ENCODE results near the gene DSTYK. TPM values are rescaled to one million over a fixed set of nuclear protein-coding genes. Genes with fewer than 3 reads are reported as not detected.

Gene DSTYK
- total RNA-seq, 1 donor from 2014 or later: 15.4 TPM

DNA sequence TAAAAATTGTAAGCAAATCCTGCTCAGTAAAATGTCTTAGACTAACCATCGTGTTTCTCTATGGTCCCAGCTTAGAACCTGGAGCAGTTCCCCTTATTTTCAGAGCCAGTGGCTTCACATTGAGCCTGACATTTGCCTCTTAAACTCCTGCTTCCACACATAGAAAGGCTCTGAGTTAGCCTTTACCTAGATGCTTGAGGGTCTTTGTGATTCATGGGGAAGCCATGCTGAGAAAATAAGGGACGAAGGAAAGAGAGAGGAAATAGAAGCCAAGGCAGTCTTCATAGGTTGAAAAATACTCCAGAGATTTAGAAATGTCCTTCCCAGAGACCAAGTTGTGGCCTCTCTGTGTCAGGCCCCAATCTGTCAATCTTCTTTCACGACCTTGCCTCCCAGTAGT is 73.6 kb downstream of the DSTYK start:
- H3K79me2 ChIP-seq (ENCODE audit: insufficient read depth, low read length): no peaks in the 10 kb centered on the region
- no peaks in the 10 kb centered on the region for H3K9me3 ChIP-seq (ENCODE audit: insufficient read depth, low read depth, low read length)
- FAIRE-seq (no peak), DNase-seq (ENCODE audit: low read depth) (no peak)
- H3K36me3 Mint-ChIP-seq (ENCODE audit: low read depth, unreplicated experiment): no peaks in the 10 kb centered on the region
- H3K4me3 Mint-ChIP-seq (ENCODE audit: unreplicated experiment): no peak overlapping the region
- no peaks in the 10 kb centered on the region for H4K20me1 ChIP-seq (ENCODE audit: insufficient read depth, low read length)
- H3K4me3 ChIP-seq (ENCODE audit: insufficient read depth, low read depth, low read length): no peak overlapping the region
- H3K4me1 Mint-ChIP-seq (ENCODE audit: low read depth, unreplicated experiment): no peaks in the 10 kb centered on the region
- H3K9ac ChIP-seq (ENCODE audit: low read length): no peak overlapping the region
- TF ChIP-seq, protein P1, sequence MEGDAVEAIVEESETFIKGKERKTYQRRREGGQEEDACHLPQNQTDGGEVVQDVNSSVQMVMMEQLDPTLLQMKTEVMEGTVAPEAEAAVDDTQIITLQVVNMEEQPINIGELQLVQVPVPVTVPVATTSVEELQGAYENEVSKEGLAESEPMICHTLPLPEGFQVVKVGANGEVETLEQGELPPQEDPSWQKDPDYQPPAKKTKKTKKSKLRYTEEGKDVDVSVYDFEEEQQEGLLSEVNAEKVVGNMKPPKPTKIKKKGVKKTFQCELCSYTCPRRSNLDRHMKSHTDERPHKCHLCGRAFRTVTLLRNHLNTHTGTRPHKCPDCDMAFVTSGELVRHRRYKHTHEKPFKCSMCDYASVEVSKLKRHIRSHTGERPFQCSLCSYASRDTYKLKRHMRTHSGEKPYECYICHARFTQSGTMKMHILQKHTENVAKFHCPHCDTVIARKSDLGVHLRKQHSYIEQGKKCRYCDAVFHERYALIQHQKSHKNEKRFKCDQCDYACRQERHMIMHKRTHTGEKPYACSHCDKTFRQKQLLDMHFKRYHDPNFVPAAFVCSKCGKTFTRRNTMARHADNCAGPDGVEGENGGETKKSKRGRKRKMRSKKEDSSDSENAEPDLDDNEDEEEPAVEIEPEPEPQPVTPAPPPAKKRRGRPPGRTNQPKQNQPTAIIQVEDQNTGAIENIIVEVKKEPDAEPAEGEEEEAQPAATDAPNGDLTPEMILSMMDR (IDR thresholded peaks at IDR 0.05; ENCODE audit: insufficient read depth, low read depth, low read length): no peak
- TF ChIP-seq EZH2 (IDR thresholded peaks at IDR 0.05; ENCODE audit: insufficient read depth, low read length): no peak
- H3K27me3 Mint-ChIP-seq (ENCODE audit: low read depth, unreplicated experiment): no peaks in the 10 kb centered on the region
- no peaks in the 10 kb centered on the region for H3K36me3 ChIP-seq (ENCODE audit: insufficient read depth, low read length)
- H3K4me1 ChIP-seq (ENCODE audit: insufficient read depth, low read length): no peaks in the 10 kb centered on the region
- H3K27me3 ChIP-seq (ENCODE audit: insufficient read depth, low read length): no peaks in the 10 kb centered on the region
- no peak overlapping the region for H2AFZ ChIP-seq (ENCODE audit: low read depth, low read length)
- no peak overlapping the region for H3K27ac ChIP-seq (ENCODE audit: low read depth, low read length)
- H3K27ac Mint-ChIP-seq (ENCODE audit: unreplicated experiment): no peak overlapping the region
- H3K4me2 ChIP-seq (ENCODE audit: low read length): no peak overlapping the region
- H3K9me3 Mint-ChIP-seq (ENCODE audit: unreplicated experiment): peaks cover 2% of the 10 kb centered on the region

DNA sequence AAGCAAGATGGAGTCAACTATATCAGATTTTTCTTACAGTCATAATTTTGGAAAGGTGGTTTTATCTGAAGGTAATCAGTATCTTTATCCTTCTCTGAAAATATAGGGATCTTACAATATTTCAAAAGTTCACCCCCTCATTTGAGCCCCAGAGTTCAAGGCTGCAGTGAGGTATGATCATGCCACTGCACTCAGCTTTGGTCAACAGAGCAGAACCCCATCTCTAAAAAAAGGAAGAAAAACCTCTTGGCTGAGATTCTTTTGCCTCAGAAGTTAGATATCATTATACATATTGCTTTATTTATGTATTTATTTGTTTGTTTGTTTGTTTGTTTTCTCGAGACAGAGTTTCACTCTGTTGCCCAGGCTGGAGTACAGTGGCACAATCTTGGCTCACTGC is 78.2 kb downstream of the DSTYK start:
- no peaks in the 10 kb centered on the region for H4K20me1 ChIP-seq (ENCODE audit: insufficient read depth, low read length)
- Mint-ChIP-seq H3K27ac (ENCODE audit: unreplicated experiment) (no peak overlapping the region), H3K4me1 (ENCODE audit: low read depth, unreplicated experiment) (no peaks in the 10 kb centered on the region), H3K27me3 (ENCODE audit: low read depth, unreplicated experiment) (peaks cover 2% of the 10 kb centered on the region), H3K9me3 (ENCODE audit: unreplicated experiment) (no peaks in the 10 kb centered on the region), H3K4me3 (ENCODE audit: unreplicated experiment) (no peak overlapping the region), H3K36me3 (ENCODE audit: low read depth, unreplicated experiment) (no peaks in the 10 kb centered on the region)
- DNase-seq (ENCODE audit: low read depth): no peak
- H3K27ac ChIP-seq (ENCODE audit: low read depth, low read length): no peak overlapping the region
- H3K79me2 ChIP-seq (ENCODE audit: insufficient read depth, low read length): no peaks in the 10 kb centered on the region
- no peak overlapping the region for H3K9ac ChIP-seq (ENCODE audit: low read length)
- H3K4me1 ChIP-seq (ENCODE audit: insufficient read depth, low read length): no peaks in the 10 kb centered on the region
- H3K4me3 ChIP-seq (ENCODE audit: insufficient read depth, low read depth, low read length): no peak overlapping the region
- no peaks in the 10 kb centered on the region for H3K27me3 ChIP-seq (ENCODE audit: insufficient read depth, low read length)
- no peak overlapping the region for H3K4me2 ChIP-seq (ENCODE audit: low read length)
- no peaks in the 10 kb centered on the region for H3K9me3 ChIP-seq (ENCODE audit: insufficient read depth, low read depth, low read length)
- TF ChIP-seq EZH2 (IDR thresholded peaks at IDR 0.05; ENCODE audit: insufficient read depth, low read length): no peak
- TF ChIP-seq, protein P1 (IDR thresholded peaks at IDR 0.05; ENCODE audit: insufficient read depth, low read depth, low read length): no peak
- H3K36me3 ChIP-seq (ENCODE audit: insufficient read depth, low read length): no peaks in the 10 kb centered on the region
- no peak overlapping the region for H2AFZ ChIP-seq (ENCODE audit: low read depth, low read length)
- no peak for FAIRE-seq

DNA sequence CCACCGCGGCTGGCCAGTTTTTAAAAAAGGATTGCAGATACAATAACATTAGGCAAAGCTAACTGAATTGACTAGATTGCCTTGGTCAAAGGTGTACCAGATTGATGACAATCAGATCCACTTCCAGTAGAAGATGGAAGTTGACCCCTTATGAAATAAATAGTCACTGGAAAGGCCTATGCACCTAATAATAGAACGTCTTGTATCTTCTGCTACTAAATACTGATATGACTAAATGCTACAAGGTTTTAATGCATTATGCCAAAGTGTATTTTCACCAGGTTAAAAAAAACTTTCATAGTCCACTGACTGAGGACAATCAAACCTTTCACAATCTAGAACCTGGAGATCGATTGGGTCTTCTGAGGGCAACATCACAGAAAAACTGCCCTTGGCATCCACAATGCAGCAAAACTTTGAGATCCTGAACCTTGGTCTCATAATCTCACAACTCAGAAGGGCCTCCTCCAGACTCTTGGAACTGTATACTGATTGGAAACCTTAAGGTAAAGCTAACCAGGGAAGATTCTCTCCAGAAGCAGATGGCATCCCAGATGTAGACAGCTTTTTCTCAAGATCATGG is 82.0 kb downstream of the DSTYK start:
- Mint-ChIP-seq H3K27ac (ENCODE audit: unreplicated experiment) (no peak overlapping the region), H3K9me3 (ENCODE audit: unreplicated experiment) (no peaks in the 10 kb centered on the region), H3K4me3 (ENCODE audit: unreplicated experiment) (no peak overlapping the region), H3K36me3 (ENCODE audit: low read depth, unreplicated experiment) (no peaks in the 10 kb centered on the region), H3K27me3 (ENCODE audit: low read depth, unreplicated experiment) (peaks cover 2% of the 10 kb centered on the region), H3K4me1 (ENCODE audit: low read depth, unreplicated experiment) (no peaks in the 10 kb centered on the region)
- H3K27ac ChIP-seq (ENCODE audit: low read depth, low read length): no peak overlapping the region
- H3K4me1 ChIP-seq (ENCODE audit: insufficient read depth, low read length): no peaks in the 10 kb centered on the region
- no peak overlapping the region for H3K9ac ChIP-seq (ENCODE audit: low read length)
- no peaks in the 10 kb centered on the region for H3K27me3 ChIP-seq (ENCODE audit: insufficient read depth, low read length)
- no peak for TF ChIP-seq EZH2 (IDR thresholded peaks at IDR 0.05; ENCODE audit: insufficient read depth, low read length)
- TF ChIP-seq, protein P1 (IDR thresholded peaks at IDR 0.05; ENCODE audit: insufficient read depth, low read depth, low read length): no peak
- H3K4me3 ChIP-seq (ENCODE audit: insufficient read depth, low read depth, low read length): no peak overlapping the region
- no peaks in the 10 kb centered on the region for H4K20me1 ChIP-seq (ENCODE audit: insufficient read depth, low read length)
- FAIRE-seq (no peak), DNase-seq (ENCODE audit: low read depth) (no peak)
- H3K9me3 ChIP-seq (ENCODE audit: insufficient read depth, low read depth, low read length): no peaks in the 10 kb centered on the region
- H3K79me2 ChIP-seq (ENCODE audit: insufficient read depth, low read length): no peaks in the 10 kb centered on the region
- H3K36me3 ChIP-seq (ENCODE audit: insufficient read depth, low read length): no peaks in the 10 kb centered on the region
- no peak overlapping the region for H2AFZ ChIP-seq (ENCODE audit: low read depth, low read length)
- no peak overlapping the region for H3K4me2 ChIP-seq (ENCODE audit: low read length)

Data from astrocyte (in vitro differentiated cells and primary cell).